Fibroblast of pulmonary artery (primary cell): ENCODE results near the gene OPRPN.

ENCODE experiments used
- DNase-seq: peaks from one replicate; pipeline ENCODE4 v3.0.0-alpha.2; 2010; ENCODE audit warnings: low read depth
- H3K4me3 ChIP-seq: replicated peaks from 2 replicates; pipeline ENCODE4 v1.5.1; 2011; ENCODE audit warnings: low read depth, mild to moderate bottlenecking, control low read depth, low read length, moderate library complexity
- CTCF ChIP-seq: IDR thresholded peaks from 2 replicates; pipeline ENCODE4 v1.5.1; 2011; ENCODE audit warnings: mild to moderate bottlenecking, control low read depth, low read length, inconsistent platforms; ENCODE audit errors: missing control alignments

The OPRPN gene

GRCh38 chr4:70452946-70453345 lies 55.2 kb downstream of the OPRPN start:
- DNase-seq = no peak
- TF ChIP-seq CTCF = no peak
- no peak overlapping the region for H3K4me3 ChIP-seq
